HG03457 (cell line): ENCODE measurements around the gene SS18L1.

ENCODE experiments used
- ATAC-seq: cut with Tn5 transposase; IDR thresholded peaks from one replicate; pipeline ENCODE4 v1.9.1; 2021; ENCODE audit warnings: moderate number of reproducible peaks; ENCODE audit not compliant: unreplicated experiment

The SS18L1 gene

DNA sequence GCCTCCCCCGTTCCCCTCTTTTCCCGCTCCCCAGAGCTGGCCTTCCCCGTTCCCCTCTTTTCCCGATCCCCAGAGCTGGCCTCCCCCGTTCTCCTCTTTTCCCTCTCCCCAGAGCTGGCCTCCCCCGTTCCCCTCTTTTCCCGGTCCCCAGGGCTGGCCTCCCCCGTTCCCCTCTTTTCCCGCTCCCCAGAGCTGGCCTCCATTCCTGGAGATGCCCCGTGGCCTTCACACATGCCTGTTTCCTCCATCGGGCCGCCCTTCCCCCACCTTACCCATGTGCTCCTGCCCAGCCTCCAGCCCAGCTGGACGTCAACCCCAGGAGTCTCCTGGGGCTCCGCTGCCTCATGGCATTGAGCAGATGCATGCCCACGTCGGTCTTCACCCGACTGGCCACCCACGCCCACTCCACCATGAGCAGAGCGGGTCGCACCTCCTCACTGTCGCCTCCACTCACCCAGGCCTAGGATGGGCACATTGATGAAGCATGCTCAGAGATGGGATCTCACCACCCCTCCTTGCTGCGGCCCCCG is 8.3 kb downstream of the SS18L1 start:
- ATAC-seq: no peak

DNA sequence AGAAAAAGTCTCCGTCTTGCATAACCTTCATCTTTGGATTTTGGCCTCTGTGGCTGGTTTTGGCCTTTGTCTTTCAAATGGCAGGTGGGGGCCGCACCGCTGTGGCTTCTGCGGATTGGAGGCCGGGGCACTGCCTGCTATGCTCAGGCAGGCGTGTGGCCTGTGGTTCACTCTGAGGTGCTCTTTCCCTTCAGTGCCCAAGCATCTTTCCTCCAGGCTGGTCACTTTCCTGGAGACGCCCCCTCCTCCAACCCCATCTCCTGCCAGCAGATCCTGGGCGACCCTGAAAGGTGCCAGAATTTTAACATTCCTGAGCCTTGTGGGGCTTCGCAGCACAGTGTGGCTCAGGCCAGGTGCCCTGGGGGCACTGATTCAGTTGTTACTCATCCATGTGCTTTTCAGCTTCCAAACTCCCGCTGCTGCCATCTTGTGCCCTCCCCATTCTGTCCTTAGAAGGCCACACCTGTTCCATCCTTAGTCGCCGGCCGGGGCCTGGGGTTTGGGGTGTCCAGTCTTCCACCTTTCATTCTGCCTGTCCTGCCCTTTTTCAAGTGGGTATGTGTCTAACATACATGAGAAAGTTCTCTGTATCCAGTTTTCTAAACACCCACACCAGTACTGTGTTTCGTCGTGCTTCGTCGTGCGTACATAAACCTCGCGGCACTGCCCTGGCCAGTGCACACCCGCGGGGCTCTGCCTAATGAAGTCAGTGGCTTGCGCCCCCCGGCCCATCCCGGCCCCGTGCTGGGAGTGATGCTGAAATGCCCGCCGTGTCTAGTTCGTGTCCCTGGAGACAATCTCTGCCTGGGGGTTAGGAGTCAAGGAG is 12.1 kb downstream of the SS18L1 start:
- ATAC-seq: no peak

DNA sequence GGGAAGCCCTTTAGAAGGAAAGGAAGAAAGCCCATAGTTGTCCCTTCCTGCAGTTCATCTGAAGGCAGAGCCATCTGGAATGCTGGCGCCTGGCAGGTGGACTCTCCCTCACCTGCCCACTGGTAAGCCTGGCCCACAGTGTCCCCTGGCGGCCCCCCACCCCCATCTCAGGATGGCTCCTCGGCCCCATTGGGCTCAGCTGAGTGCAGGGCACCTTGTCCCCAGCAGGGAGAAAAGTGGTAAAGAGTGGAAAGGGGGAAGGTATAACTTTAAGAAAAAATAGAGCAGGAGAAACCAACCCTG is 12.6 kb downstream of the SS18L1 start:
- ATAC-seq: no peak

DNA sequence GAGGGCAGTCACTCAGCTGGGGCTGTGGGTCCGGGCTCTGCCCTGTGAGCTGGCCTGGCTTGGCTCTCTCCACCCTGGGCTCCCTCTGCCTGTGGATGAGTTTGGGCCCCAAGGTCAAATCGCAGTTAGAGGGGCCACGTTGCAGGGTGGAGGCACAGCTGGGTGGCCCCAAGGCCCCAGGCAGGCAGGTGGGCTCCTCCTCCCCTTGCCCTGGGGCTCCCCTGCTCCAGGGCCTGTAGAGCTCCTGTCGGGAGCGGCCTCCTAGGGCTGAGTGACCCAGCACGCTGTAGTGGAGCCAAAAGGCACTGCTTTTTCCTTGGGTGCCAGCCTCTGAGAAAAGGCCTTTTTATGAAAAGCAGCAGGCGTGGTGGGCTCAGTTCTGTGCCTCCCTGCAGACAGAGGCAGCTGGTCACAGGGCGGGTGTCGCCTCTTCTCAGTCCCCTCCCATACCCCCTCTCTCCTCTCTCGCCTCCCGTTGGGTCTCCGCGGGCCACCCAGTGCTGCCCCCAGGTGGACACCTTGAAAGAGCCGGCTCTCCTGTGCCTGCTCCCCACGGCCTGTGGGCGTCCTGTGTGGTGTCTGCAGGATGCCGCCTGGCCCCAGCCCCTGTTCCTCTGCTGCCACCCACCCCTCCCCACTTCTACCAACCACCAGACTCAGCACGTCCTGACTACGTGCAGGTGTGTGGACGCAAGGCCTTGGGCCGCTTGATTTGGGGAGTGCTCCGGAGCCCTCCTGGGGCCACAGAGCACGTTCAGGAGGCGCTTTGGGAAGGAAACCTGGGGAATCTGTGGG is 13.2 kb downstream of the SS18L1 start:
- no peak for ATAC-seq

DNA sequence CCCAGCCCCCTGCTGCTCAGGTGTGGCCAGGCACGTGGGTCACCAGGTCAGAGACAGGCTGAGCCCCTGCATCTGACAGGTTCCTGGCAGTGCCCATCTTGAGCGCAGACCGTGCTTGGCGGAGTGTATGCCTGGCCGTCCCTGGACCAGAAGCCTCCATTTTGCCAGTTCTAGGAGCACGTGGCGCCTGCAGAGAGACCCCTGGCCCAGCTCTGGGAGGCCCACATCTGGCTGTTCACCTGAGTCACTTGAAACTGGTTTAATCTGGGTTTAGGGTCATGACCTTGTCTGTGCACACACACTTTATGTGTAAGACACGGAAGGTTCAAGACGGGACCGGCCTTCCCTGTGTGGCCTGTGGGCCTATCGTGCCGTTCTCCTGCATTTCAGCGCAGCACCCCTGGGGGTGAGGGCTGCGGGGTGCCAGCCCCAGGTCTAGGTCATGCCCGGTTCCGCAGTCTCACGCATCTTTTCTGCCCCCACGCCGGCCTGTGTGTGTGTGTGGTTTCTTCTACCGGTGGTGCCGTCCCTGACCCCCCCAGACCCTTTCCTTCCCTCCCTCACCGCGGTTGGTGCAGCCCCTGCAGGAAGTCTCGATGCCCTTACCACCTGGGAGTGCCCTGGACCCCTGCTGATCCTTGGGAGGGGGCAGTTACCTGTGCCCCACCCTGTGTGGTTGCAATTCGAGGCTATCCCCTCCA is 14.0 kb downstream of the SS18L1 start:
- no peak for ATAC-seq

DNA sequence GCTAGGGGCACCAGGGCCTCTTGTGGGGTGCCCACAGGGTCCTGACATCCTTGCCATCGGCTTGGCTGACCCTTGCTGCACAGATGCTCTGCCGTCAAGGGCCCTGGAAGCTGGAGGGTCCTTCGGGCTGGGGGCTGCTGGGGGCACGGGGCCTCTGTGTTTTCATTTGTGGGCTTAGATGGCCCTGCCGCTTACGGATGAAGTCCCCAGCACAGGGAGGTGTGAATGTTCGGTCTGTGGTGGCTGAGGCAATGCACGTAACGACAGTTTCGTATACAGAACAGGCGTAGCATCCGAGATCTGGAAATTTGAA is 14.5 kb downstream of the SS18L1 start:
- no peak for ATAC-seq

DNA sequence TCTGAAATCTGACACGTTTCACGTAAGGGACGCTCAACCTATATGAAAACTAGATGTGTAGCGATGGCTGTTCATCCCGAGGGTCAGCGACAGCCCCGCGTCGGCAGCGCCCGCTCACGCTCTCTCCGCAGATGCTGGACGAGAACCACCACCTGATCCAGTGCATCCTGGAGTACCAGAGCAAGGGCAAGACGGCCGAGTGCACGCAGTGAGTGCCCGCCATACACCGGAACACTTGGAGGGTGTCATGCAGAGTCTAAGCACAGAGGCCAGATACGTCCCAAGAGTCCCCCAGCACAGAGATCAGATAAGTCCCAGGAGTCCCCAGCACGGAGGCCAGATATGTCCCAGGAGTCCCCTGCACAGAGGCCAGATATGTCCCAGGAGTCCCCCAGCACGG is 15.0 kb downstream of the SS18L1 start:
- ATAC-seq: no peak

DNA sequence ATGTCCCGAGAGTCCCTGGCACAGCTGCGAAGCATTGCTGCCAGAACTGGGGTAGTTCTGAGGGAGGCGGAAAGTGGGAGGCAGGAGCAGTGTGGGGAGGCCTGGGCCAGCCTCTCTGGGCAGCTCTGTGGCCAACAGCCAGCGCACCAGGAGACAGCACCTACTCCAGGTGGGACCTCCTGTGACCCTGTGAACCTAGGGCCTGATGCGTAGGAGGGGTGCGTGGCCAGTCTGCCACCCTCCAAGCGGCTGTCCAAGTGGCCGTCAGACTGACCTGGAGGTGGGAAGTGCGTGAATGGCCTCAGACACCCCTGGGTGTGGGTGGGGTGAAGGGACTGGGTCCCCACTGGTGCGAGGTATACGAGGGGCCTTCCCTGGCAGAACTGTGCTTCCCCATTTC is 15.5 kb downstream of the SS18L1 start:
- ATAC-seq: no peak

DNA sequence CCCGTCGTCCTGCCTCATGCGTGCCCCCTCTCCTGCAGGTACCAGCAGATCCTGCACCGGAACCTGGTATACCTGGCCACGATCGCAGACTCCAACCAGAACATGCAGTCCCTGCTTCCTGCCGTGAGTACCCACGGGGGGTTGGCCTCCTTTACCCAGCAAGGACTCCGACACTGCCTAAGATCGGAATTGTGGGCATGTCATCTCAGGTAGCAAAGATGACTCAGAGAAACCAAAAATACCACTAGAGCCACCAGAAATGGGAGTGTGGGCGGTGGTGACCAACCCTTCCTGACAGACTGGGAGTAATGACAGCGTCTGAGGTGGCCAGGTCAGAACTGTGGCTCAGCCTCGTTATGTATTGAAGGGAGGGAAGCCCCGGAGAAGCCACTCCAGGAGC is 16.3 kb downstream of the SS18L1 start:
- ATAC-seq: no peak

DNA sequence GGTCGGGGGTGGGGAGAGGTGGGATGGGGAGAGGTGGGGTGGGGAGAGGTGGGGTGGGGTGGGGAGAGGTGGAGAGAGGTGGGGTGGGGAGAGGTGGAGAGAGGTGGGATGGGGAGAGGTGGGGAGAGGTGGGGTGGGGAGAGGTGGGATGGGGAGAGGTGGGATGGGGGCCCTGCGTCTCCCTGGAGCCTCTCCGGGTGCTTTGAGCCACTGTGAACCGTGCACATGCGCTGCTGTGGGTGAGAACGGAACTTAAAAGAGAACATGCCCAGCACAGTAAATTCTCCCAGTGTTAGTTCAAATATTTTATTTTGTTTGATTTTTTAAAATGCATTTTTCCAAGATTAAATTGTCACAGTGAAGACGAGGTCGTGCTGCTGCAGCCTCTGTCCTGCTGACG is 16.7 kb downstream of the SS18L1 start:
- no peak for ATAC-seq

DNA sequence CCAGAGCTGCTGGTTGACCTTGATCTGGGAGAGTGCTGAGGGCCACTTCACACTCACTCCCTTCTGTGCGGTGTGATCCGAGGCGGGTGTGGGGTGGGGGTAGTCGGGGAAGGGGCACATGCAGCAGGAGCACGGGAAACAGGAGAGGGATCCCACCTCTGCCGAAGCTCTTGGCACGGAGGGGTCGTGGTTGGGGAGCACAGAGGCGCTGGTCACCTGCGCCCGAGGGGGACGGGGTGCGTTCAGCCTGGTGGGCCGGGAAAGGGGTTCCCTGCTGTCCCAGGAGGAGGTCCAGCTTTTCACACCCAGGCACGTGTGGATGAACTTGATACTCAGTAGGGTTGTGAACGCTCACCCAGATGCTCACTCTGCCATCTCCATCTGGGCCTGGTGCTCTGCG is 17.3 kb downstream of the SS18L1 start:
- no peak for ATAC-seq

DNA sequence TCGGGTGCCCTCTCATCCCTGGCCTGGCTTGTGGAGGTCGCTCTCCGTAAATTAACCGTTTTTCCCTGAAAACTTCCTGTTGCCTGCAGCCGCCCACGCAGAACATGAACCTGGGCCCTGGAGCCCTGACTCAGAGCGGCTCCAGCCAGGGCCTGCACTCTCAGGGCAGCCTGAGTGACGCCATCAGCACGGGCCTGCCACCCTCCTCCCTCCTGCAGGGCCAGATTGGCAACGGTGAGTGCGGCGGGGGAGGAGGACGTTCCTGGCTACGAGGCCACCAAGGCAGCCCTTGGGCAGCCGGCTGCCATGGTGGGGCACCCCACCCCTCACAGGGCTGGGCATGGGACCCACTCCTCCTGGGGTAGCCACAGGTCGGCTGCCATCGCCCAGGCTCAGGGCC is 17.8 kb downstream of the SS18L1 start:
- no peak for ATAC-seq

DNA sequence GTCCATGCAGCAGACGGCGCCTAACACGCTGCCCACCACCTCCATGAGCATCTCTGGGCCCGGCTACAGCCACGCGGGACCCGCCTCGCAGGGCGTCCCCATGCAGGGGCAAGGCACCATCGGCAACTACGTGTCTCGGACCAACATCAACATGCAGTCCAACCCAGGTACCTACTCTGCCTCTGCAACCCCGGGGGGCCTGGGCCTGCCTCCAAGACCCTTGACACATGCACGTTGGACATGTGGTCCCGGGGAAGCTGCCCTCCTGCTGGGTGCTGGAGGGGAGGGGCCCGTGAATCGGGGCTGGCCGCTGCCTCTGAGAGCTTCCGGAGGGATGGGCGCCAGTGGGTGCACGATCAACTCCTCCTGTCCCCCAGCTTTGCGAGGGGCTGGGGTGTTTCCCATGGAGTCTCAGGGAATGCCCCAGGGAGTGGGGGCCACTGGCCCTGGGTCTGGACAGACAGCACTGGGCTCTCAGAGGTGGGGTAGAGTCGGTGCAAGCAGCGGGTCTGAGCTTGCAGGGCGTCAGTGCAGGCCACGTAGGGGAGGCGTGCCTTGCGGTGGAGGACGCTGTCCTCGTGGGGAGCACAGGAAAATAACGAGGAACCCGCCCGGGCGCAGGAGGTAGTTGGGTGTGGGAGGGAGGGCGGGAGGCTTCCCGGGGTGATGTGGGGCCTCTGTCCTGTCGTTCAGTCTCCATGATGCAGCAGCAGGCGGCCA is 19.4 kb downstream of the SS18L1 start:
- ATAC-seq: no peak

DNA sequence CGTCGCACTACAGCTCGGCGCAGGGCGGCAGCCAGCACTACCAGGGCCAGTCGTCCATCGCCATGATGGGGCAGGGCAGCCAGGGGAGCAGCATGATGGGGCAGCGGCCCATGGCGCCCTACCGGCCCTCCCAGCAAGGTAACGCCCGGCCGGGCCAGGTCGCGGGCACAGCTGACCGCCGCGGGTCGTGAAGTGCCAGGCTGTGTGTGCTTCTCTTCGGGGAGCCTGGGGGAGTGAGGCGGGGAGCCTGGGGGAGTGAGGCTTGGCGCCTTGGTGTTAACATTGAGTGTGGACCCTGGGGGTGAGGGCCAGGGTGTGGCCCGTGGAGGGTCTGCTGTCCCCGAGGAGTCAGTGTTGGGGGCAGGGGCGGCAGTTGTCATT is 19.9 kb downstream of the SS18L1 start:
- ATAC-seq: no peak

DNA sequence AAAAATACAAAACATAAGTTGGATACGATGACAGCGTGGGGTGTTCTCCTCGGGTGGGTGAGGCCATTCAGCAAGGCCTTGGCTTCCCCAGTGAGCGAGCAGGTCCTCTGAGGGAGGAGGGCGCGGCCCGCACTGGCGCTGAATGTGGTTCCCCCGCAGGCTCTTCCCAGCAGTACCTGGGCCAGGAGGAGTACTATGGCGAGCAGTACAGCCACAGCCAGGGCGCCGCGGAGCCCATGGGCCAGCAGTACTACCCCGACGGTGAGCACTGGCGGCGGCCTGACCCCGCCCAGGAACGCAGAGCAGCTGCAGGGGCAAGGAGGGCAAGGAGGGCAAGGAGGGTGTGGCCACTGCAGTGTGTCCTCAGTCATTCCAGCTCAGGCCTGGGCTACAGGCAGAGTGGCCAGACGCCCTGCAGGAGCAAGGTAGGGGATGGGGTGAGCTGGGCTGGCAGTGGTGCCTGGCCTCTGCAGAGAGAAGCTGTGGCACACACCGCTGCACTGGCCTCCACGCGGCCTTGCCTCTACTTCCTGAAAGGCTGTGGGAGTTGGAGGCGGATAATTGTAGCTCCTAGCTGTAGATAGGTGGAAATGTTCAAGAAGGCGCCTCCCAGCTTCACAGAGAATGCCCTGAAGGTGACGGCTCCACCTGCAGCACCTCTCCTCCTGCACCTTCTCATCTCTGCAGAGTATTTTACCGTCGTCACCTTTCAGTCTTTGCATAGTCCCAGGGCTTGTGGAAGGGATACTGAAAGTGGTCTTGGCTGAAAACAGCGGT is 20.6 kb downstream of the SS18L1 start:
- no peak for ATAC-seq

DNA sequence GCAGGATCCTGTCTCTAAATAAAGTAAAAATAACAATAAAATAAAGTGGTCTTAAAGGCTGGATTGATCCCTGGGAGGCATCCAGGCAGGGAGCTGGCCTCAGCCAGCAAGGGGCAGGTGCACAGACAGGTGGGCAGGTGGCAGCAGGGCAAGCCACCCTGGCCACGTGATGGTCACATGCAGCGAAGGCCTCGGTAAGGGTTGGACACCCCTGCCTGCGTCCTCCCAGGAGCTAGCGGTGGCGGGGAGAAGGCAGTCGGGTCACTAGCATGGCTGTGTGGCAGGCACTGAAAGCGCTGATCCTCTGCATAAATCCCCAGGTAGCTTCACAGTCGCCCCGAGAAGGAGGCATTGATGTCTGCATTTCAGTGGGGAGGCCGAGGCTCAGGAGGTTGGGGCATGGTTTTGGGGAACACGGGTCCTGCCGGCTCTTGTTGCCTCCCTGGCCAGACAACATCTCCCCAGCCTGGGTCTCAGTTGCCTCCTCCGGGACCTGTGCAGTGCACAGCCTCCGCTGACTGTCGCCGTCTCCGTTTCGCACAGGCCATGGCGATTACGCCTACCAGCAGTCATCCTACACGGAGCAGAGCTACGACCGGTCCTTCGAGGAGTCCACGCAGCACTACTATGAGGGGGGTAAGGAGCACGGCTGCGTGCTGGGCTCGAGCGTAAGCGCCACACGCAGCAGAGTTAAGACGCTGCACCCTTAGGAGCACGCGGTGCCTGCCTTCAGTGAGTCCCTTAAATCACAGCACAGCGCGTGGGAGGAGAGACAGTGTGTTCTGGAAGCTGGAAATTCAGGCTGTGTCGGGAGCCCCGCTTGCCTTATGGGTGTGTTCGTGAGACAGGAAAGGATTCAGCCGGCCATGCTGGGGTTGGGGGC is 21.6 kb downstream of the SS18L1 start:
- ATAC-seq: no peak

DNA sequence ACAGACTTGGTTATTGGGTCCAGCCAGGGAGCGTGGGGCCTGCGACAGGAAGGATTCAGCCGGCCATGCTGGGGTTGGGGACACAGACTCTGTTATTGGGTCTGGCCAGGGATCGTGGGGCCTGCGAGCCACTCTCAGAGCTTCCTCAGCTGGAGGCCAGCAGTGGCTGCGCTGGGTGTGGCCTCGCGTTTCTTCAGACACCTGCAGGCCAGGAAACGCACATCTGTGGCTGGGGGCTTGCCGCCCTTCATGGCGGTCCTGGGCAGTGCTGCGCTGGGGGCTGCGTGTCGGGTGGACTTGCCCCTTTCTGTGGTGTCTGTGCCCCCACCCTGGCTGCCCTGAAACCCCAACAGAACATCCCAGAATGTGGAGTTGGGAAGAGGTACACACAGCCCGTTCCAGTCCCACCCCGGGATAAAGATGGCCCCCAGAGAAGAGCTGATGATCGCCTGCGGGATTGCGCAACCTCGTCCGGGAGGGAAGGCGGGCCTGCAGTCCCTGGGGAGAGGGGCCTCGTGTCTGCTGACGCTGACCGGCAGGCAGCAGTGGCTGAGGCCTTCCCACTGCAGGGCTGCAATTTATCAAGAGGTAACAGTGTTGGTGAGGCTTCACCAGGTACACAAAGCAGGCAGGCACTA is 22.3 kb downstream of the SS18L1 start:
- no peak for ATAC-seq

DNA sequence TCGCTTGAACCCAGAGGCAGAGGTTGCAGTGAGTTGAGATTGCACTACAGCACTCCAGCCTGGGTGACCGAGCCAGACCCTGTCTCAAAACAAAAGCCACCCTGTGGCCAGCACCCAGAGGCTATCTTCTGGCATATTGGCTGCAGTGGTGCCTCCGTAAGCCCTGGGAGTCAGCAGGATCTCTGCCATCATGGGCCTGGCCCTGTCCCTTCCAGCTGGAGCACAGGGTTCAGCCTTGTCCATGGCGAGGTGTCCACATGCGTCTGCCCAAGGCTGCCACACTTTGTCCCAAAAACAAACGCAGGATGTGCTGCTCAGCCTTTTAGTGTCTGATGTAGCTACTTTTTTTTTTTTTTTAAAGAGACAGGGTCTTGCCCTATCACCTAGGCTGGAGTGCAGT is 23.9 kb downstream of the SS18L1 start:
- ATAC-seq: no peak

DNA sequence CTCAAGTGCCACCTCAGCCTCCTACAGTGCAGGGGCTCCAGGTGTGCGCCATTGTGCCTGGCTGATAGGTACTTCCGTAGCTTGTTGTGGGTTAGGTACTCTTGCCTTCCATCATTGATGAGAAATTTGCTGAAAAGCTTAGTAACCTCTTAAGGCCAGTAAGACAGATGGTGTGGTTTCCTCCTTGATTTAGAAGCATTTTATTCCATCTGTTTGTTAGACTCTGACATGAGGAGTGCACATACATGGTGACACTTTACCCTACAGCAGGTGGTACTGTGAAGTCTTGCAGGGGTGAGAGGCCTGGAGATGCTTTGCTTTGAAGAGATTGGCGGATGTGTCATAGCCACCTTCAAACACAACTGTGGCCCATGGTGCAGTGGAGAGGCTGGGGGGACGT is 24.5 kb downstream of the SS18L1 start:
- no peak for ATAC-seq
